ENCODE data around the gene KASH5. TPM values are rescaled to one million over a fixed set of nuclear protein-coding genes. Genes with fewer than 3 reads are reported as not detected.
A peak's percentile ranks its signal among the peaks of the same experiment; 100 is the strongest.

The KASH5 gene
- total and polyA plus RNA-seq, 2 of the 4 experiments (the other 2 are of a cell fraction), result not detected

DNA sequence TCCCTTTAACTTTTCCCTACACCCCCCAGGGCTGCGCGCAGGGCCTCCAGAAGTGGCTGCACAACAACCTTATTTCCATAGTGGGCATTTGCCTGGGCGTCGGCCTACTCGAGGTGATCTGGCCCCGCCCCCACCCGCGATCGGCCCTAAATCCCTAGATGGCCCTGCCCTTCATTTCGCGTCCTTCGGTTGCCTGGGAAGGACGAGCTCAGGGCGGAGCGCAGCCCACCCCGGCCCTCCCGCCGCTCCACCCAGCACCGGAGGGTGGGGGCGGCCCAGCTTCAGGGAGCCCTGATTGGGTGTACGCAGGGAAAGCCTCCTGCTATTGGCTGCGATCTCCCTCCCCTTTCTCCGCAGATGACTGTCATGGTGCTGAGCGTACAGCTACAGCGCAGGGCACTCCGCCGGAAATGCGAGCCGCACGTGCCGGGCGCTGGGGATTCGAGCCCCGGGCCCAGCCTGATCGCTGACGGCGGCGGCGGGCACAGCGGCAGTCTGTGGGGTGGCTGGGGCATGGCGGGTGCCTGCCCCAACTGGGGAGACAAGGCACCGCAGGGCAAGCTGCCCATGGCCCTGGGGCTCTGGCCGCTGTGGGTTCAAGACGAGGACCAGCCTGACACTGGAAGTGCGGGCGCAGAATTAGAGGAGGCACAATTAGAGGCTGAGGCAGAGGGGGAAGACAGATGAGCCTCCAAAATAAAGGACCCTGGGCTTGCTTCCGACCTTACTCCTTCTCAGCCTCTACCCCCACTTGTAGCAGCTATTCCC lies 48.6 kb upstream of the KASH5 start:
- Histone ChIP-seq H3K36me3 (ENCODE audit: control insufficient read depth, insufficient read depth, low read length) (peaks cover 40% of the 10 kb centered on the region), H4K20me1 (ENCODE audit: insufficient read depth, low read length) (no peaks in the 10 kb centered on the region; the same call in 1 of the 2 replicates), H2AK5ac (ENCODE audit: low read depth, low read length) (no peak overlapping the region), H2AFZ (replicated peaks; ENCODE audit: low read length, poor library complexity) (peak overlapping the region; percentile 65), H3K27me3 (ENCODE audit: control insufficient read depth, insufficient read depth, low read length) (no peaks in the 10 kb centered on the region), H3K4me2 (ENCODE audit: low read depth, low read length) (no peak overlapping the region), H3K9ac (ENCODE audit: low read depth, low read length) (no peak overlapping the region), H3K4ac (ENCODE audit: low read depth, low read length) (no peak overlapping the region), H3K79me1 (ENCODE audit: low read depth in 1 of 2, low read length in 2 of 2) (peaks cover 0 to 3% of the 10 kb centered on the region in 2 experiments; a peak in 1 of 4 replicates), H3K14ac (replicated peaks; ENCODE audit: low read depth, low read length) (no peak overlapping the region), H2BK120ac (ENCODE audit: low read depth, low read length) (no peak overlapping the region), H3K56ac (ENCODE audit: extremely low read depth, insufficient read depth, low read length) (no peak overlapping the region), H3K4me3 (ENCODE audit: insufficient read depth, low read depth, low read length) (no peak overlapping the region), H3K23ac (ENCODE audit: low read depth, low read length) (no peak overlapping the region), H3K9me1 (ENCODE audit: insufficient read depth, low read length) (0 out of 2 replicates have a peak, but pooled peaks cover 3% of the 10 kb centered on the region), H3K9me3 (ENCODE audit: control insufficient read depth, insufficient read depth, low read length) (no peaks in the 10 kb centered on the region), H4K91ac (ENCODE audit: insufficient read depth, low read depth, low read length) (no peak overlapping the region), H3K27ac (ENCODE audit: insufficient read depth, low read length) (no peak overlapping the region), H4K8ac (ENCODE audit: low read depth in 2 of 2, low read length in 2 of 2) (no peak overlapping the region), H3K18ac (ENCODE audit: low read depth, low read length) (no peak overlapping the region), H2BK15ac (ENCODE audit: low read depth, low read length) (no peak overlapping the region), H3K4me1 (ENCODE audit: control insufficient read depth, insufficient read depth, low read length) (no peaks in the 10 kb centered on the region), H2BK20ac (ENCODE audit: low read depth, low read length) (no peak overlapping the region), H4K5ac (ENCODE audit: low read depth, low read length) (no peak overlapping the region), H2BK5ac (ENCODE audit: low read depth, low read length, poor library complexity, severe bottlenecking) (no peak overlapping the region), H2AK9ac (replicated peaks; ENCODE audit: low read depth, low read length, poor library complexity) (peak overlapping the region; percentile 9)
- WGBS, 2 experiments (ENCODE audit: extremely low coverage in 2 of 2, insufficient read length in 1 of 2), result 28% methylated on average over 10 of the region's 47 CpGs; no CpG with 5 or more reads in 1 of the 2 experiments
- ChIA-PET CTCF (no interaction called here), POLR2A (ENCODE audit: unreplicated experiment) (no interaction called here)
- intact Hi-C loops (cut with micrococcal nuclease), result no loop called here
- TF ChIP-seq CEBPB (IDR thresholded peaks at IDR 0.05; ENCODE audit: low read depth, low read length) (no peak), BHLHE40 (IDR thresholded peaks at IDR 0.05; ENCODE audit: low read depth, low read length) (peak; percentile 17; the same call in 1 of the 2 replicates), MAFK (IDR thresholded peaks at IDR 0.05; ENCODE audit: low read depth, low read length) (no peak), MXI1 (IDR thresholded peaks at IDR 0.05; ENCODE audit: borderline replicate concordance, low read depth, low read length) (no peak)
- TF ChIP-seq, protein P1, sequence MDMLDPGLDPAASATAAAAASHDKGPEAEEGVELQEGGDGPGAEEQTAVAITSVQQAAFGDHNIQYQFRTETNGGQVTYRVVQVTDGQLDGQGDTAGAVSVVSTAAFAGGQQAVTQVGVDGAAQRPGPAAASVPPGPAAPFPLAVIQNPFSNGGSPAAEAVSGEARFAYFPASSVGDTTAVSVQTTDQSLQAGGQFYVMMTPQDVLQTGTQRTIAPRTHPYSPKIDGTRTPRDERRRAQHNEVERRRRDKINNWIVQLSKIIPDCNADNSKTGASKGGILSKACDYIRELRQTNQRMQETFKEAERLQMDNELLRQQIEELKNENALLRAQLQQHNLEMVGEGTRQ (IDR thresholded peaks at IDR 0.05; ENCODE audit: low read depth, low read length), result no peak
- TF ChIP-seq, protein P2, sequence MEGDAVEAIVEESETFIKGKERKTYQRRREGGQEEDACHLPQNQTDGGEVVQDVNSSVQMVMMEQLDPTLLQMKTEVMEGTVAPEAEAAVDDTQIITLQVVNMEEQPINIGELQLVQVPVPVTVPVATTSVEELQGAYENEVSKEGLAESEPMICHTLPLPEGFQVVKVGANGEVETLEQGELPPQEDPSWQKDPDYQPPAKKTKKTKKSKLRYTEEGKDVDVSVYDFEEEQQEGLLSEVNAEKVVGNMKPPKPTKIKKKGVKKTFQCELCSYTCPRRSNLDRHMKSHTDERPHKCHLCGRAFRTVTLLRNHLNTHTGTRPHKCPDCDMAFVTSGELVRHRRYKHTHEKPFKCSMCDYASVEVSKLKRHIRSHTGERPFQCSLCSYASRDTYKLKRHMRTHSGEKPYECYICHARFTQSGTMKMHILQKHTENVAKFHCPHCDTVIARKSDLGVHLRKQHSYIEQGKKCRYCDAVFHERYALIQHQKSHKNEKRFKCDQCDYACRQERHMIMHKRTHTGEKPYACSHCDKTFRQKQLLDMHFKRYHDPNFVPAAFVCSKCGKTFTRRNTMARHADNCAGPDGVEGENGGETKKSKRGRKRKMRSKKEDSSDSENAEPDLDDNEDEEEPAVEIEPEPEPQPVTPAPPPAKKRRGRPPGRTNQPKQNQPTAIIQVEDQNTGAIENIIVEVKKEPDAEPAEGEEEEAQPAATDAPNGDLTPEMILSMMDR (conservative IDR thresholded peaks at IDR 0.05; ENCODE audit: low read depth, low read length), result no peak
- dilution Hi-C loops (cut with HindIII; ENCODE audit: low sequenced_read_pairs, unreplicated experiment), result no loop called here
- ATAC-seq (ENCODE audit: low read depth) (peak; percentile 30), DNase-seq (peak; percentile 50)
- in situ Hi-C loops (cut with MboI; ENCODE audit: low sequenced_read_pairs), result no loop called here
- BruUV-seq (replicated peaks), result no TSS peak

Measured in IMR-90 (cell line).